ENCODE data around the gene PLEKHA4.

DNA sequence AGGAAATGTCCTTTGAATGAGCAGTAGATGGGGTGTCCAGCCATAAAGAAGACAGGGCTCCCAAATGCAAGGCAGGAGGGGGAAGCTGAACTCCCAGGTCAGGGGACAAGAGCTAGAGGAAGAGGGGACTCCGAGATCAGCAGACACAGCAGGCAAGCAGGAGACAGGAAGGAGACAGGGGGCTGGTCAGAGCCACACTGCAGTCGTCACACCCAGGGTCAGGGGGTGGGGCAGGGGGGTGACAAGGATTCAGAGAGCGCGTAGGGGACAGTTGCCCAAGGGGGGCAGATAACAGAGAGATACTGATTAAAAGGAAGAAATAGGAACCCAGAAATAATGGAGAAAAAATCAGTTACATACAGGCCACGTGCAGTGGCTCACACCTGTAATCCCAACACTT lies 35.4 kb downstream of the PLEKHA4 start:
- TF ChIP-seq, protein P1, sequence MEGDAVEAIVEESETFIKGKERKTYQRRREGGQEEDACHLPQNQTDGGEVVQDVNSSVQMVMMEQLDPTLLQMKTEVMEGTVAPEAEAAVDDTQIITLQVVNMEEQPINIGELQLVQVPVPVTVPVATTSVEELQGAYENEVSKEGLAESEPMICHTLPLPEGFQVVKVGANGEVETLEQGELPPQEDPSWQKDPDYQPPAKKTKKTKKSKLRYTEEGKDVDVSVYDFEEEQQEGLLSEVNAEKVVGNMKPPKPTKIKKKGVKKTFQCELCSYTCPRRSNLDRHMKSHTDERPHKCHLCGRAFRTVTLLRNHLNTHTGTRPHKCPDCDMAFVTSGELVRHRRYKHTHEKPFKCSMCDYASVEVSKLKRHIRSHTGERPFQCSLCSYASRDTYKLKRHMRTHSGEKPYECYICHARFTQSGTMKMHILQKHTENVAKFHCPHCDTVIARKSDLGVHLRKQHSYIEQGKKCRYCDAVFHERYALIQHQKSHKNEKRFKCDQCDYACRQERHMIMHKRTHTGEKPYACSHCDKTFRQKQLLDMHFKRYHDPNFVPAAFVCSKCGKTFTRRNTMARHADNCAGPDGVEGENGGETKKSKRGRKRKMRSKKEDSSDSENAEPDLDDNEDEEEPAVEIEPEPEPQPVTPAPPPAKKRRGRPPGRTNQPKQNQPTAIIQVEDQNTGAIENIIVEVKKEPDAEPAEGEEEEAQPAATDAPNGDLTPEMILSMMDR (conservative IDR thresholded peaks at IDR 0.05; ENCODE audit: low read depth, low read length) = no peak
- TF ChIP-seq EZH2 (IDR thresholded peaks at IDR 0.05; ENCODE audit: low read length, unreplicated experiment) (no peak), EZH2phosphoT487 (IDR thresholded peaks at IDR 0.05; ENCODE audit: borderline replicate concordance, low read length) (no peak)

Data from PC-3 (cell line).